GM18867 (cell line): ENCODE data around the gene ENO3.

Experiments
- ATAC-seq: cut with Tn5 transposase; IDR thresholded peaks from one replicate; pipeline ENCODE4 v1.9.1; 2021; ENCODE audit warnings: mild to moderate bottlenecking, moderate library complexity; ENCODE audit not compliant: unreplicated experiment

The ENO3 gene

GRCh38 chr17:5003214-5003867 is 52.4 kb downstream of the ENO3 start:
- ATAC-seq = no peak
